Activated T-cell treated with anti-CD3 and anti-CD28 coated beads for 1 hour (primary cell): ENCODE data around the gene FMO5.

Source experiments
- DNase-seq: peaks from one replicate; pipeline ENCODE4 v3.0.0-alpha.2; 2020; ENCODE audit warnings: low read depth

The FMO5 gene

DNA sequence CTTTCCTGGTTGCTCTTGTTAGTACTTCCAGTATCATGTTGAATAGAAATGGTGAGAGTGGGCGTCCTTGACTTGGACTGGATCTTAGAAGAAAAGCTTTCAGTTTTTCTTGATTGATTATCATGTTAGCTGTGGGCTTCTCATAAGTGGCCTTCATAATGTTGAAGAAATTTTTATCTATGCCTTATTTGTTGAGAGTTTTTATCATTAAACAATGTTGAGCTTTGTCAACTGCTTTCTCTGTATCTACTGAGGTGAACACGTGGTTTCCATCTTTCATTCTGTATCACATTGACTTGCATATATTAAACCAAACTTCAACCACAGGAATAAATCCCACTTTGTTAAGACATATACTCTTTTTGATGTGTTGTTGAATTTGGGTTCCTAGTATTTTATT, 82.3 kb downstream of the FMO5 start:
- DNase-seq = no peak
